Lung (tissue), 12 donors: ENCODE data around the gene ELF3. TPM values are rescaled to one million over a fixed set of nuclear protein-coding genes. Genes with fewer than 3 reads are reported as not detected.
A peak's percentile ranks its signal among the peaks of the same experiment; 100 is the strongest.

Experiments used
- ATAC-seq: fragments of 200-7000 bp; cut with Tn5 transposase; one replicate; pipeline ENCODE4 v1.9.1; 2020; ENCODE audit warnings: moderate number of reproducible peaks; ENCODE audit not compliant: insufficient read depth, low FRiP score
- DNase-seq, 3 donors: peaks; one replicate each; pipeline ENCODE4 v3.0.0-alpha.2; 2013 to 2017
- H3K27ac ChIP-seq, 2 donors: one replicate each; pipeline ENCODE4 v1.5.1; 2013; ENCODE audit warnings: mild to moderate bottlenecking in 2 of 2, moderate library complexity in 2 of 2, control low read depth in 1 of 2, inconsistent platforms in 1 of 2, low read depth in 1 of 2, low read length in 1 of 2
- H3K27me3 ChIP-seq, 3 donors: one replicate each; pipeline ENCODE4 v1.5.1; 2013; ENCODE audit warnings: low read length in 2 of 3; ENCODE audit not compliant: control insufficient read depth in 3 of 3, insufficient read depth in 3 of 3
- H3K36me3 ChIP-seq, 4 donors: one replicate each; pipeline ENCODE4 v1.5.1; 2013; ENCODE audit warnings: low read length in 4 of 4, mild to moderate bottlenecking in 1 of 4, moderate library complexity in 1 of 4; ENCODE audit not compliant: control insufficient read depth in 4 of 4, insufficient read depth in 4 of 4
- H3K4me1 ChIP-seq, 5 donors: one replicate each; pipeline ENCODE4 v1.5.1; 2013; ENCODE audit warnings: low read length in 5 of 5, mild to moderate bottlenecking in 2 of 5, moderate library complexity in 1 of 5; ENCODE audit not compliant: control insufficient read depth in 5 of 5, insufficient read depth in 5 of 5
- H3K4me3 ChIP-seq: one replicate; pipeline ENCODE4 v1.5.1; 2013; ENCODE audit warnings: mild to moderate bottlenecking, control low read depth, moderate library complexity
- H3K9ac ChIP-seq, 2 donors: one replicate each; pipeline ENCODE4 v1.5.1; 2013; ENCODE audit warnings: low read length in 2 of 2, control low read depth in 1 of 2; ENCODE audit not compliant: insufficient read depth in 1 of 2
- H3K9me3 ChIP-seq, 4 donors: one replicate each; pipeline ENCODE4 v1.5.1; 2013; ENCODE audit warnings: low read length in 3 of 4, mild to moderate bottlenecking in 1 of 4, moderate library complexity in 1 of 4; ENCODE audit not compliant: control insufficient read depth in 4 of 4, insufficient read depth in 3 of 4
- CTCF ChIP-seq: IDR thresholded peaks from 2 replicates; pipeline ENCODE4 v1.5.1; 2012; ENCODE audit warnings: mild to moderate bottlenecking; ENCODE audit errors: control extremely low read depth, extremely low read depth
- WGBS, 2 donors: extraction: QIAGEN DNeasy Blood & Tissue Kit; methylation state at CpG; one replicate each; pipeline ENCODE4 v1.1.7; 2013; 5-methylcytosine and 5-hydroxymethylcytosine counted together
- polyA plus RNA-seq, 2 donors: library from polyadenylated mRNA; stranded (reverse); fragments of 200-250 nt; gene quantifications; one replicate each; pipeline ENCODE4 v1.2.1, GENCODE V29; 2013
- total RNA-seq, 2 donors: library from RNA; depleted of rRNA in 1 of 2; stranded (reverse); fragments of >200 nt in 1 of 2; gene quantifications; one replicate each; pipeline ENCODE4 v1.2.1, GENCODE V29; 2014 to 2021
- donor health status: control.
- donor health status: control.
- donor health status: Bipolar disorder and iron deficiency.
- donor health status: healthy.
- donor health status: DM: yes; HTN: yes; CAD: no.

The ELF3 gene
- total and polyA plus RNA-seq, 4 donors = 143 to 219 (median 149) TPM

- Histone ChIP-seq H3K27ac (no peak overlapping the region), H3K27me3 (no peaks in the 10 kb centered on the region), H3K9ac (no peak overlapping the region), H3K9me3 (no peaks in the 10 kb centered on the region), H3K4me1 (peaks cover 0 to 4% (median 0%) of the 10 kb centered on the region in 5 donors), H3K4me3 (no peak overlapping the region), H3K36me3 (no peaks in the 10 kb centered on the region)
- WGBS, 2 donors = 90 to 91% methylated on average over 4 of the region's 4 CpGs
- no peak for TF ChIP-seq CTCF
- DNase-seq (no peak), ATAC-seq (no peak)
Measured at GRCh38 chr1:202037706-202038296, 27.4 kb downstream of the ELF3 start.

DNA sequence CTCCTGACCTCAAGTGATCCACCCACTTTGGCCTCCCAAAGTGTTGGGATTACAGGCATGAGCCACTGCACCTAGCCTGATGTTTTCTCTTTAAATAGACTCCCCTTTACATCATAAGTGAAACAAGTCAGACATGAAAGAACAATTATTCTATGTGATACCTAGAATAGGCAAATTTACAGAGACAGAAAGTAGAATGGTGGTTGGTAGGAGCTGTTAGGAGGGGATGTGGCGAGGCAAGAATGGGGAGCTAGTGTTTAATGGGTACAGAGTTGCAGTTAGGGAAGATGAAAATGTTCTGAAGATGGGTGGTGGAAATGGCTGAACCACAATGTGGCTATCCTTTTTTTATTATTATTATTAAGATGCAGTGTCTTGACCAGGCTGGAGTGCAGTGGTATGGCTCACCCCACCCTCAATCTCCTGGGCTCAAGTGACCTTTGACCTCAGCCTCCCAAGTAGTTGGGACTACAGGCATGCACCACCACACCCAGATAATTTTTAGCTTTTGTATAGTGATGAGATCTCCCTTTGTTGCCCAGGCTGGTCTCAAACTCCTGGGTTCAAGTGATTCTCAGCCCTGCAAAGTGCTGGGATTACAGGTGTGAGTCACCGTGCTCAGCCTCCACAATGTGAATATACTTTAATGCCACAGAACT lies 28.4 kb downstream of the ELF3 start:
- no peak overlapping the region for H3K4me3 ChIP-seq
- H3K4me1 ChIP-seq = peaks cover 0 to 4% (median 0%) of the 10 kb centered on the region in 5 donors
- no peaks in the 10 kb centered on the region for H3K36me3 ChIP-seq
- no peaks in the 10 kb centered on the region for H3K27me3 ChIP-seq
- H3K9ac ChIP-seq = no peak overlapping the region
- H3K9me3 ChIP-seq = no peaks in the 10 kb centered on the region
- TF ChIP-seq CTCF = no peak
- WGBS, 2 donors = 94 to 98% methylated on average over 2 of the region's 2 CpGs
- ATAC-seq = no peak
- no peak overlapping the region for H3K27ac ChIP-seq
- DNase-seq = no peak

GRCh38 chr1:202045705-202046104 lies 35.3 kb downstream of the ELF3 start:
- WGBS, 2 donors = 83 to 91% methylated on average over 2 of the region's 2 CpGs
- Histone ChIP-seq H3K36me3 (no peaks in the 10 kb centered on the region), H3K4me1 (peaks cover 0 to 23% (median 5%) of the 10 kb centered on the region in 5 donors), H3K9me3 (no peaks in the 10 kb centered on the region), H3K27me3 (no peaks in the 10 kb centered on the region), H3K27ac (peak overlapping the region in 1 of 2 donors; percentile 78), H3K9ac (no peak overlapping the region), H3K4me3 (no peak overlapping the region)
- TF ChIP-seq CTCF = no peak
- ATAC-seq = no peak
- no peak for DNase-seq
